A673 (cell line): ENCODE measurements around the gene MARK3. TPM values are rescaled to one million over a fixed set of nuclear protein-coding genes. Genes with fewer than 3 reads are reported as not detected.

Experiments used
- BruUV-seq: library from RNA; stranded (reverse); fragments of 400-500 nt; replicated peaks from 2 replicates; lab custom pipeline; 2021; lab: Mats Ljungman, UMichigan
- CTCF ChIA-PET: fragments of 300-600 bp; sonication (Branson Sonifier 250); formaldehyde crosslinking; loops from one replicate; lab custom pipeline; 2022; ENCODE audit warnings: antibody characterized with exemption; lab: Charles Lee
- POLR2A ChIA-PET: fragments of 300-600 bp; sonication (Branson Sonifier 250); formaldehyde crosslinking; loops from one replicate; lab custom pipeline; 2022; ENCODE audit warnings: antibody characterized with exemption; ENCODE audit not compliant: low non-redundant PET; lab: Charles Lee
- DNase-seq: peaks from one replicate; pipeline ENCODE4 v3.0.0-alpha.2; 2015; ENCODE audit warnings: low spot score
- H3K27ac ChIP-seq: fragments of 200-600 bp; sonication (generic); 2 replicates; pipeline ENCODE4 v1.5.1; 2016; ENCODE audit warnings: mixed run types, low read depth, mild to moderate bottlenecking, mixed read lengths, antibody characterized with exemption, low read length; ENCODE audit not compliant: poor library complexity, severe bottlenecking
- H3K27me3 ChIP-seq: fragments of 200-600 bp; sonication (generic); replicated peaks from 2 replicates; pipeline ENCODE4 v1.6.1; 2017; ENCODE audit warnings: mixed run types, low read depth, mild to moderate bottlenecking, mixed read lengths, antibody characterized with exemption, low read length; ENCODE audit not compliant: insufficient read depth, poor library complexity
- H3K36me3 ChIP-seq: fragments of 200-600 bp; sonication (generic); 2 replicates; pipeline ENCODE4 v1.6.1; 2016; ENCODE audit warnings: mixed run types, mild to moderate bottlenecking, mixed read lengths, antibody characterized with exemption, low read length; ENCODE audit not compliant: insufficient read depth, poor library complexity, severe bottlenecking
- H3K4me1 ChIP-seq: fragments of 200-600 bp; sonication (generic); 2 replicates; pipeline ENCODE4 v1.6.1; 2017; ENCODE audit warnings: mixed run types, mild to moderate bottlenecking, mixed read lengths, antibody characterized with exemption, low read length; ENCODE audit not compliant: insufficient read depth, poor library complexity, severe bottlenecking
- H3K4me3 ChIP-seq: fragments of 200-600 bp; sonication (generic); 2 replicates; pipeline ENCODE4 v1.5.1; 2016; ENCODE audit warnings: low read depth, mixed run types, mild to moderate bottlenecking, mixed read lengths, low read length; ENCODE audit not compliant: poor library complexity, severe bottlenecking
- H3K9me3 ChIP-seq: fragments of 200-600 bp; sonication (generic); 2 replicates; pipeline ENCODE4 v1.6.1; 2016; ENCODE audit warnings: mixed run types, low read depth, mild to moderate bottlenecking, mixed read lengths, antibody characterized with exemption, low read length; ENCODE audit not compliant: poor library complexity, severe bottlenecking
- EZH2 ChIP-seq: fragments of 200-600 bp; sonication (generic); IDR thresholded peaks from 2 replicates; pipeline ENCODE4 v1.6.1; 2017; ENCODE audit warnings: borderline replicate concordance, low read depth, mild to moderate bottlenecking, mixed read lengths, antibody characterized with exemption, low read length; ENCODE audit not compliant: poor library complexity, severe bottlenecking
- intact Hi-C: fragments of 100-400 bp; cut with micrococcal nuclease; formaldehyde crosslinking; loops from one replicate; pipeline ENCODE4 v1.10.0; 2022; ENCODE audit not compliant: unreplicated experiment
- total RNA-seq: library from RNA; stranded (reverse); gene quantifications from 2 replicates; pipeline ENCODE4 v1.2.3, GENCODE V29; 2021
- TF ChIP-seq, protein P1 (sequence below): fragments of 300-800, 200-600 bp; sonication (generic); conservative IDR thresholded peaks from 2 replicates; pipeline ENCODE4 v1.5.1; 2017; ENCODE audit warnings: low read depth, mild to moderate bottlenecking, antibody characterized with exemption, low read length, moderate library complexity, mixed read lengths

The MARK3 gene
- total RNA-seq, 1 experiment from 2014 or later = 94.4 TPM

DNA sequence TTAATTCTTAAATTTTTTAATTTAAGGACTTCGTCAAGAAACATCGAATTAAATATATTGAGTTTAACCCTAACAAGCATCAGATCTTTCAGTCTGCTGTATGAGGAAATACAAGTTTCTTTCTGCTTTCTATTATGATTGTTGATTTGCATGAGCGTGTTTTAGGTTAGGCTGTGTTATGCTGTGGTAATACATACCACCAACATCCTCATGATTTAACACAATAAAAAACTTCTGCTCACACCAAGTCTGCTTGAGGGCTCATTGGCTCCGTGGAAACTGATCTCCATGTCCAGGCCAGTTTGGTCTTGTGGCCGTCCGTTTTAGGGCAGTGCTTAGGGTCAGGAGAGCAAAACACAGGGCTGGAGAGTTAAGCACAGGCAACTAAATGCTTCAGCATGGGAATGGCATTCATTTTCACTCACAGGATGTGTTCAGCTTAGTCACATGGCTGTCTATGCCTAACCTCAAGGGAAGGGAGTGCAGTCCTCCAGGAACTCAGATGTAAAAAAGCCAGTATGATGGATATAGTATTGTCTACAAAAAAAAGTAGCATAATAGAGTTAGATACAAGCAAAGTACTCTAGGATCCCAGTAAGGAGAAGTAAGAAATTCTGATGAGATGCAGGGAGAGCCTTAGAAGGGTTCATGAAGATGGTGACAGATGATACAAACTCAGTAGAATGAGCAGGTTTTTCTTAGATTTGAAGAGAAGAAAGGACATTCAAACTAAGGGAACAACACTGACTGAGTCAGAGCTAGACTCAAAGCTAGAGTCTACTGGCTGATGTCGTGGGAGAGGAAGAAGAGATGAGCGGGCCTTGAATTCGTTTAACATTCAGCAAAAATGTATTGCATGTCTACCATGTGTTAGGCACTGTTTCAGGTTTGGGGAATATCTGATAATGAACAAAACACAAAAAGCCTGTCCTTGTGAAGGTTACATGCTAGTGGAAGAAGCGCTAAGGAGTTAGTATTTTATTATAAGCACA, 16.3 kb downstream of the MARK3 start:
- Histone ChIP-seq H3K4me3 (no peak overlapping the region), H3K36me3 (peaks cover 6% of the 10 kb centered on the region), H3K9me3 (no peaks in the 10 kb centered on the region), H3K27me3 (no peaks in the 10 kb centered on the region), H3K27ac (peak overlapping the region; percentile 59), H3K4me1 (peaks cover 60% of the 10 kb centered on the region)
- no TSS peak for BruUV-seq
- DNase-seq = no peak
- ChIA-PET POLR2A (no interaction called here), CTCF (no interaction called here)
- intact Hi-C loops = no loop called here
- no peak for TF ChIP-seq EZH2
- TF ChIP-seq, protein P1, sequence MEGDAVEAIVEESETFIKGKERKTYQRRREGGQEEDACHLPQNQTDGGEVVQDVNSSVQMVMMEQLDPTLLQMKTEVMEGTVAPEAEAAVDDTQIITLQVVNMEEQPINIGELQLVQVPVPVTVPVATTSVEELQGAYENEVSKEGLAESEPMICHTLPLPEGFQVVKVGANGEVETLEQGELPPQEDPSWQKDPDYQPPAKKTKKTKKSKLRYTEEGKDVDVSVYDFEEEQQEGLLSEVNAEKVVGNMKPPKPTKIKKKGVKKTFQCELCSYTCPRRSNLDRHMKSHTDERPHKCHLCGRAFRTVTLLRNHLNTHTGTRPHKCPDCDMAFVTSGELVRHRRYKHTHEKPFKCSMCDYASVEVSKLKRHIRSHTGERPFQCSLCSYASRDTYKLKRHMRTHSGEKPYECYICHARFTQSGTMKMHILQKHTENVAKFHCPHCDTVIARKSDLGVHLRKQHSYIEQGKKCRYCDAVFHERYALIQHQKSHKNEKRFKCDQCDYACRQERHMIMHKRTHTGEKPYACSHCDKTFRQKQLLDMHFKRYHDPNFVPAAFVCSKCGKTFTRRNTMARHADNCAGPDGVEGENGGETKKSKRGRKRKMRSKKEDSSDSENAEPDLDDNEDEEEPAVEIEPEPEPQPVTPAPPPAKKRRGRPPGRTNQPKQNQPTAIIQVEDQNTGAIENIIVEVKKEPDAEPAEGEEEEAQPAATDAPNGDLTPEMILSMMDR = no peak

DNA sequence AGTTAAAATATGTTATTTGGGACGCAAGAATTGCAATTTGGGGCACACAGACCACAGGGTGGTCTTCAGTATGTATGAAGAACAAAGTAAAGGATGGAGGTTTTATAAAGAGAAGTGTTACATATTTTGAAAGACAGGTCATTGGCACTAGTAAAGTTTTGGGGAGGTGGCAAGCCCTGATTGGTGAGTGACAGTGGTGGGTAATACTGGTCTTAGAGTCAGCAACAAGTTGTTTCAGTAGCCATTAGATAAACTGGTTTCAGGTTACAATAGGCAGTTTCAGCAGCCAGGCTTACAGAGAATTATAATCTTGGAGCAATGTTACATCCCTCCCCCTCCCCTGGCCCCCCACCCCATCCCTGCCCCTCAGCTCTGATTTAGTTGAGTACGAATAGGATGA, 17.5 kb downstream of the MARK3 start:
- Histone ChIP-seq H3K27ac (no peak overlapping the region), H3K36me3 (peaks cover 12% of the 10 kb centered on the region), H3K27me3 (no peaks in the 10 kb centered on the region), H3K4me1 (peaks cover 58% of the 10 kb centered on the region), H3K4me3 (no peak overlapping the region), H3K9me3 (no peaks in the 10 kb centered on the region)
- DNase-seq = peak; percentile 40
- no peak for TF ChIP-seq EZH2
- TF ChIP-seq, protein P1 = no peak
- ChIA-PET CTCF (no interaction called here), POLR2A (no interaction called here)
- BruUV-seq = no TSS peak
- intact Hi-C loops = no loop called here

DNA sequence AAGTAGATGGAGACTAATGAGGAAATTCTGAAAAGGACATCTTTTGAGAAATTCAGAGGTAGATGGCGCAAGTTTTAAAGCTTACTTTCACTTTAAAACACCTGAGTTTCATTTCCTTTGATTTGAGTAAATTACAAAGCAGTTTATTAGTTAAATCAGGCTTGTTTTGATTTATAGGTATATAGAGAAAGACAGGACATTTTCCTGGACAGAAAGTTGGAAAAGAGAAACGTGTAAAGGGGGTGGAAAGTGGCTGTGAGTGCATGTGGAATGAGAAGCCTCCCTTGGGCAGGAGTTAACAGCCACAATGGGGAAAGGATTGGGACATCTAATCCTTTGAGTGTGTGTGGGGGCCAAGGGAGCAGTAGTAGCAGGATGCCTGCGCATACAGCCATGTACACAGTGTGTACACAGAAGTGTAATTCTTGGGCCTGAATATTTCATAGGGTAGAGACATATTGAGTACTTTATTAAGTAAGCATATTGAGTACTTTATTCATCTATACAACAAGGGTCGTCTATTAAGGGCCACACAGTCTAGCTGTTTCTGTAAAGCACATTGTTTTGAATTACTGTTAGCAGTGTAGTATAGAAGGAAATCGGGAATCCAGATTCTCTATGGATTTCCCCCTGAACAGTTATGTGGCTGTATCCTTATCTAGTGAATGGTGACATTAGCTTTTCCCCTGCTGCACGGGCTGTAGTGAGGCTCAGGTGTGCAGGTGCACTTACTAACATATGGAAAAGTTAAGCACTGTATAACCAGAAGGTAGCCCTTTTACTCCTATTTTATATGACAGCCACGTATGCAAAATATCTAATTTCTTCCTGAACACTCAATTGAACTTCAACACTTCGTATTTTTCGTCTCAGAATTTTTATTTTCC, 19.1 kb downstream of the MARK3 start:
- peak overlapping the region; percentile 33 for H3K27ac ChIP-seq
- no peak for TF ChIP-seq EZH2
- TF ChIP-seq, protein P1 = no peak
- H3K27me3 ChIP-seq = no peaks in the 10 kb centered on the region
- no peak overlapping the region for H3K4me3 ChIP-seq
- H3K36me3 ChIP-seq = peaks cover 16% of the 10 kb centered on the region
- CTCF ChIA-PET = no interaction called here
- no TSS peak for BruUV-seq
- no peaks in the 10 kb centered on the region for H3K9me3 ChIP-seq
- intact Hi-C loops = no loop called here
- peaks cover 43% of the 10 kb centered on the region for H3K4me1 ChIP-seq
- no peak for DNase-seq
- POLR2A ChIA-PET = no interaction called here
